ENCODE results near the gene RTN4RL2.

DNA sequence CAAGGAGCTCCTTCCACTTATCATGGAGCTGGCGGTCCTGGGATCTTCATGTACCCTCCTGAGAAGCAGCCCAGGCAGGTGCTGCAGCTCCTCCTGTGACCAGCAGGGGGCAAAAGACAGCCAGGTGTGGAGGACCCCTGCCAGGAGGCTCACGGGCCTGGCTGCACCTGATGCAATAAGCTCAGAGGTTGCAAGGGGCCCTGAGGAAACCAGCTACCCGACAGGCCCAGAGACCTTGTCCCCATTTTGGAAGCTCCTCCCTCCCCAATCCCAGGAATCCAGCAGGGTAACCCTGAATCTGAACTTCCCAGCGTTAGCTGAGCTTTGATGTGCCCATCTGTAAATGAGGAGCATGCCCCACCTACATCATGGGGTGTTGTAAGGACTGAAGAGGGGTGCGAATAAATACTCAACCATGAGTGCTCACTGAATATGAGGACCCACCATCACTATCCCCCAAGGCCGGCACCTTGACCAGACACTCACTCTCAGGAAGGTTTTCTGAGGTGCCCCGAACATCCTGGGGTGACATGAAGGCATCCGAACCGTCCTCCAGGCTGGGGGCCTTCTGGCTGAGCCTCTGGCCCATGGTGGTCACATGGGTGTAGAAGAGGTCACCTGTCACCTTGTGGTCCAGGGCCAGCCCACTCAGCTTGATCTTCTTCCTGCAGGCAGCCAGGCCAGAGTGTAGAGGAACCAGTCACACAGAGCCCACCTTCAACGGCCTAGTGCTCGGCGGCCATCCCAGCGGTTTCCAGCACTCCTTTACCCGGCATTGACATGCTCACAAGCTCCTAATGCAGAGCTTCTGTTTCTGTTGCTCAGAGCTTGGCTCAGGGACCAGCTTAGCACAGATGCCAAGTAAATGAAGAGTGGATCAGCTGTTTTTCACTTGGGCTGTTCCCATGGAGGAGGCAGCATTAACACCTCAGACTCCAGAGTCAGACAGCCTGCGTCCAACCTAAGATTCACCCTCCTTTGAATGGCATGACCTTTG lies 33.5 kb downstream of the RTN4RL2 start:
- TF ChIP-seq, protein P1, sequence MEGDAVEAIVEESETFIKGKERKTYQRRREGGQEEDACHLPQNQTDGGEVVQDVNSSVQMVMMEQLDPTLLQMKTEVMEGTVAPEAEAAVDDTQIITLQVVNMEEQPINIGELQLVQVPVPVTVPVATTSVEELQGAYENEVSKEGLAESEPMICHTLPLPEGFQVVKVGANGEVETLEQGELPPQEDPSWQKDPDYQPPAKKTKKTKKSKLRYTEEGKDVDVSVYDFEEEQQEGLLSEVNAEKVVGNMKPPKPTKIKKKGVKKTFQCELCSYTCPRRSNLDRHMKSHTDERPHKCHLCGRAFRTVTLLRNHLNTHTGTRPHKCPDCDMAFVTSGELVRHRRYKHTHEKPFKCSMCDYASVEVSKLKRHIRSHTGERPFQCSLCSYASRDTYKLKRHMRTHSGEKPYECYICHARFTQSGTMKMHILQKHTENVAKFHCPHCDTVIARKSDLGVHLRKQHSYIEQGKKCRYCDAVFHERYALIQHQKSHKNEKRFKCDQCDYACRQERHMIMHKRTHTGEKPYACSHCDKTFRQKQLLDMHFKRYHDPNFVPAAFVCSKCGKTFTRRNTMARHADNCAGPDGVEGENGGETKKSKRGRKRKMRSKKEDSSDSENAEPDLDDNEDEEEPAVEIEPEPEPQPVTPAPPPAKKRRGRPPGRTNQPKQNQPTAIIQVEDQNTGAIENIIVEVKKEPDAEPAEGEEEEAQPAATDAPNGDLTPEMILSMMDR (IDR thresholded peaks at IDR 0.05): peak; percentile 62 to 94 (median 78)
- no peak for TF ChIP-seq POLR2A (IDR thresholded peaks at IDR 0.05)
